Stimulated activated CD8-positive, alpha-beta memory T cell treated with anti-CD3 and anti-CD28 coated beads, Interleukin-4, amount 100 ng/mL, for 4 hours (primary cell): Measurements from ENCODE around the gene CDKL2.

Experiments
- DNase-seq, 2 donors: peaks; one replicate each; pipeline ENCODE4 v3.0.0-alpha.2; 2020; ENCODE audit warnings: low read depth in 2 of 2, low spot score in 1 of 2

Gene CDKL2

GRCh38 chr4:75643651-75644050 is 13.3 kb upstream of the CDKL2 start:
- DNase-seq = no peak

- DNase-seq = no peak
Measured at GRCh38 chr4:75639124-75639695, 8.9 kb upstream of the CDKL2 start.

DNA sequence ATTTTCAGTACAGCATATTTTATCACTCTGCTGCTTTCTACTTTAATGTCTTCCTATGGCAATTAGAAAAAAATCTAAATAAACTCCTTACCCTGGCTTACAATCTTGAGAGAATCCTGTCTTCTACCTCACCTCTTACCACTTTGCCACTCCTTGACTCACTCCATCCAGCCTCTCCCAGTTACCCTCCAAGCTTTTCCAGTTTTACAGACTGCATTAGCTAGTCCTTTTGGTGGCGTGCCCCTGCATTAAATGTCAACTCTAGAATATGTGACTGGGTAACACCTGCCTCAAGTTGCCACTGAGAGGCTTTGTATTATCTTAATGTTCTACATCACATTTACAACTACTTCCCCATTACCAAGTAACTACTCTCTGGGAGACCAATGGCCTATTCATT is 7.5 kb upstream of the CDKL2 start:
- no peak for DNase-seq

DNA sequence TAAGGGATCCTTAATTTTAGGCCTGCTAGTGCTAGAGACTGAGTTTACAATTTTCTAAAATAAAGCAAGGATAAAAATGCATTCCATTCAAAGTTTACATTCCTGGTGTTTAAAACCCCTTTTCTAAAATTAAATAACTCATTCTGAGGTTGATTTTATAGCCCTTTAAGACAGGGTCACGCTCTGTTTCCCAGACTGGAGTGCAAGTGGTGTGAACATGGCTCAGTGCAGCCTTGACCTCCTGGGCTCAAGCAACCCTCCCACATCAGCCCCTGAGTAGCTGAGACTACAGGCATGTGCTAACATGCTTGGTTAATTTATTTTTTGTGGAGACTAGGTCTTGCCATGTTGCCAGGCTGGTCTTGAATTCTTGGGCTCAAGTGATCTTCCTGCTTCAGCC is 6.8 kb upstream of the CDKL2 start:
- no peak for DNase-seq

- no peak for DNase-seq
Measured at GRCh38 chr4:75634951-75635350, 4.6 kb upstream of the CDKL2 start.

DNA sequence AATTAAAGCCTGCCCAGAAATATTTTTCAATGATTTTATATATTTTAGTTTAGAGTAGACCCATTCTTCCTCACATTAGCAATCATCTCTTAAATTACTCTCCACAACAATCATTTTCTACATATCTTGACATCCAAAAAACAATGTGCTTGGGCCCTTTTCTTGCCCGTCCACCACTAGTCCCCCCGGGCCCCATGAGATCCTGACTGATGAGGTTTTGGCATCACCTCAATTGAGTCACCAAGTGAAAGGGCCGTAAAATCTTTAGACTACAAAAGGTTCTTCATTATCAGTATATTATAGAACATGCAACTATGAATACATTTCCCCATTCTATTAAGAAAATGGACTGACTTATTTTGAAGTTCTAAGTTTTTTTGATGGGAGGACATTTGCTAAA is 4.0 kb upstream of the CDKL2 start:
- DNase-seq = no peak

- no peak for DNase-seq
Measured at GRCh38 chr4:75633846-75634245, 3.5 kb upstream of the CDKL2 start.

GRCh38 chr4:75630937-75631329 is 605 bp upstream of the CDKL2 start:
- no peak for DNase-seq

DNA sequence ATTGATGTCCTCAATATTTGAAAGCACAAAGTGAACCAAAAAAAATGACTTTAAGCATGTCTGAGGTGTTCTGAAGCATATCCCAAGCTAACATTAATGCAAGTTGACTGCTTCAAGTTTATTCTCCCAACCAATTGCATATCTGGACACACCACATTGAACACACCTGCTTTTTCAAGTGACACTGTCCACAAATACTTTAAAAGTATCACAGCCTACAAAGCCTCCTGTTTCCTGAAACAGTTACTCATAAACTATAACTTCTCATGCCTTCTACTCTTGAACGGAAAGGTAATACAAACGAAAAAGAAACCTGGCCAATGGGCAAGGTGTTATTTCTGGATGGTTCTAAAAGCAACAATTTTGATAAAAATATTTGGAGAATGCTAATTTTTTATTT is 1.1 kb downstream of the CDKL2 start:
- DNase-seq = no peak

DNA sequence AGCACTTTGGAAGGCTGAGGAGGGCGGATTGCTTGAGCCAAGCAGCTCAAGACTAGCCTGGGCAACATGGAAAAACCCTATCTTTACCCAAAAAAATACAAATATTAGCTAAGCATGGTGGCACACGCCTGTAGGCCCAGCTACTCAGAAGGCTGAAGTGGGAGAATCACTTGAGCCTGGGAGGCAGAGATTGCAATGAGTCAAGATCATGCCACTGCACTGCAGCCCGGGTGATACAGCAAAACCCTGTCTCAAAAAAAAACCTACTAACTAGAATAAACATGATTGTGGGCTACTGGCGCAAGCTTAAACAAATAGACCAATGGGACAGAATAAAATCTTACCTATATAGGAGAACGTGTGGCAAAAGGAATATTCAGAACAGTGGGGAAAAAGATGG is 7.3 kb downstream of the CDKL2 start:
- no peak for DNase-seq

DNA sequence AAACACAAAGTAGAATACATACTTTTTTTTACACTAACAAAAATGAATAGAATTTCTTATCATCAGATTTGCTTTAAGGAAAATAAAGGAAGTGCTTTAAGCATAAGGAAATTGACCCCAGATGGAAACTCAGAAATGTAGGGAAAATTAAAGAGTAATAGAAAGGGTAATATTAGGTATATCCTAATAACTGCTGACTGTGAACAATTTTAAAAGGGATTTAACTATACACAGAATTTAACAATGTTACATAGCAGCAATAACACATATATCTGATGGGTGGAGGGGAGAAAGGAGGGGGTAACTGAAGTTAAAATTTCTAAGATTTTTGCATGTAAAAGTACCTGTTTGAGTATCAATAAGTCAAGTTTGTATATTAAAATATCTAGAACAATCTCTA is 8.6 kb downstream of the CDKL2 start:
- DNase-seq = no peak

GRCh38 chr4:75612306-75612705 is 18.0 kb downstream of the CDKL2 start:
- DNase-seq = no peak

GRCh38 chr4:75605928-75606327 is 24.4 kb downstream of the CDKL2 start:
- no peak for DNase-seq

- DNase-seq = no peak
Measured at GRCh38 chr4:75599647-75600046, 30.7 kb downstream of the CDKL2 start.

DNA sequence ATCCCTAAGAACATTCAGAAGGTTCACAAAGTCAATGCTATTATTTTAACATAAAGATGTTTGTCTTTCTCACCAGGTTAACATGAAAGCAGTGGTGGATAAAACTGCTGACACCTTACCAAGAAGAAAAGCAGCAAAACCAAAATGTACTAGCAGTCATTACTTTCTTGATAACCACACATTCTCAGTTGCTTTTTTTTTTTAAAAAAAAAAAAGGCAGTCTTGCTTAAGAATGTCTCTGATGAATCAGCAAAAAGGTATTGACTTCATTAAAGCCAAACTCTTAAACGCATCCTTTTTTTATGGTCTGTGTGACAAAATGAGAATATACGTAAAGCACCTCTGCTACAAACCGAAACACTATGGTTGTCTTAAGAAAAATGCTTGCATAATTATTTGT is 31.9 kb downstream of the CDKL2 start:
- no peak for DNase-seq

DNA sequence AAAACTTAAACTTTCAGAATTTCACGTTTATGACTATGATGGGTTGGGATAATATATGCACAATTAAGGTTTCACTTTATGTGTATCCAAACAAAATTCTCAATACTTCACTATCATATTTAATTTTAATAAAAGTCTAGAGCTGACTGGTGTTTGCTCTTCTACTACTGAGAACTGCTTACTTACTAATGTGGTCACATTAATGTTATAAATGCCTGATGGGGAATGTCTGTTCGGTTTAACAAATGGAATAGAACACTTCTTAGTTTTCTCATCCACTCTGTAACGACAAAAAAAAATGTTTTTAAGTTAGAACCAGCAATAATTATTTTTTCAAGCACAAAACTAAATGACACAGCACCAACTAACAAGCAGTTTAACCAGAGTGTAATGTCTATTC is 34.3 kb downstream of the CDKL2 start:
- DNase-seq = no peak

DNA sequence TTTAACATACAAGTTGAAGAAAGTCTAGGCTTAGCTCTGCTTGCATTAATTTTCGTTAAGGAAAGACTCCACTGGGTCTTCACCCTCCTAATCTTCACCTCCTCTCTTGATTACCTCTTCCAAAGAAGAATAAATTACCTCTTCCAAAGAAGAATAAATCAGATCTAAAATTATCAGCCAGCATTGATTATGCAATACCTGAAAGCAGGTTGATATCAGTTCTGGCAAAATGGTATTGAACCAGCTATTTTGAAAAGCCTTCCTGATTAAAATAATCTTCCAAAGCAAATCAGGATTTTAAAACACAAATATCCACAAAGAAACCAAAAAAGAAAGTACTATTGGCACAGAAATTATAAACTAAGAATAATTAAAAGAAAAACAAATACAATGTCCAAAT is 36.9 kb downstream of the CDKL2 start:
- DNase-seq = no peak

DNA sequence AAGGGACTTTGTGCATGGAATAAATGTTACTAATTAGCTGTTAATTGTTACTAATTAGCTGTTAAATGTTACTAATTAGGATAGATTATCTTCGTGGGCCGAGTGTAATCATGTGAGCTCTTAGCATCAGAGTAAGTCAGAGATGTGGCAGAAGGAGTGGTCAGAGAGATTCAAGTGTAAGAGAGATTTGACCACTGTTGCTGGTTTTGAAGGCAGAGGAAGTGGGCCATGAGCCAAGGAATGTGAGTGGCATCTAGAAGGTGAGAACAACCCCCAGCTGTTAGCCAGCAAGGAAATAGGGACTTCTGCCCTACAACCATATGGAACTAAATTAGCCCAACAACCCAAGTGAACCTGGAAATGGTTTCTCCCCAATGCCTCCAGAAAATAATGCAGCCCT is 46.3 kb downstream of the CDKL2 start:
- DNase-seq = no peak

DNA sequence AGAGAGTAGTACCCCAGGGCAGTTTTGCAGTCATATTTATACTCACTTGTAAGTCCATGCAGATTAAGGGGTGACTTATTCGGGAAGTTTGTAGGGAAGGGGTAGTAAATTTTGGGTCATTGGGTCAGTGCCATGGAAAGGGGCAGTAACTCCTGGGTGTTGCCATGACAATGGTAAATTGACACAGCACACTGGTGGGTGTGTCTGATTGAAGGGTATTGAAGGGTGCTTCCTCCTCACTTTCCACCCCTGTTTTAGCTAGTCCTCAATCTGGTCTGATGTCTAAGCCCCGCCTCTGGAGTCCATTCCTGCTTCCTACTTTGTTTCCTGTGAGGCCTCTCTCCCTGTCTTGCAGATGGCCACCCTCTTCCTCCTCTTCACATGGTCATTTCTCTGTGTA is 62.6 kb downstream of the CDKL2 start:
- DNase-seq = no peak

DNA sequence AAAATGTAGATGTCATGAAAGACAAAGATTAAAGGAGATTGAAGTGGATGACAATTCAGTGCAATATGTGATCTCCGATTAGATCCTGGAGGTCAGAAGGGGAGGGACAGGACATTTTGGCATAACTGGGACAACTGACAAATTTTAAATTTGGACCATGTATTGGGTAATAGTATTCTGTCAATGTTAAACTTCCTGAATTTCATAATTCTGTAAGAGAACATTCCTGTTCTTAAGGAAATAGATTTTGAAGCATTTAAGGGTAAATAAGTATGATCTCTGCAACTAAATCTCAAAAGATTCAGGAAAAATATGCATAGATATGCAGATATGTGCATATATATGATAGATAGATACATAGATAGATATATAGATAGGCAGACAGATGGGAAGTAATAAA is 63.4 kb downstream of the CDKL2 start:
- no peak for DNase-seq

- DNase-seq = no peak
Measured at GRCh38 chr4:75565481-75565880, 64.8 kb downstream of the CDKL2 start.

DNA sequence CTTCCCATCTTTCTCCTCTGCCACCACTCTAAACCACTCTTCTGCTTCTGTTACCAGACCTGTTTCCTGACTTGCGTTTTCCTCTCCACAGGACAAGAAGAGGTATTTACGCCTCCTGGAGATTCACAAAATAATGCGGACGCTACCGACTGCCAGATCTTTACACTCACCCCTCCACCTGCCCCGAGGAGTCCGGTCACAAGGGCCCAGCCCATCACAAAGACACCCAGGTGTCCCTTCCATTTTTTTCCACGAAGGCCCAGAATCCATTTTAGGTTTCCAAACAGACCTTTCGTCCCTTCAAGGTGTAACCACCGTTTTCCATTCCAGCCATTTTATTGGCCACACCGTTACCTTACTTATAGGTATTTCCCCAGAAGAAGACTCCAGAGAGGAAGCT is 66.3 kb downstream of the CDKL2 start:
- no peak for DNase-seq

DNA sequence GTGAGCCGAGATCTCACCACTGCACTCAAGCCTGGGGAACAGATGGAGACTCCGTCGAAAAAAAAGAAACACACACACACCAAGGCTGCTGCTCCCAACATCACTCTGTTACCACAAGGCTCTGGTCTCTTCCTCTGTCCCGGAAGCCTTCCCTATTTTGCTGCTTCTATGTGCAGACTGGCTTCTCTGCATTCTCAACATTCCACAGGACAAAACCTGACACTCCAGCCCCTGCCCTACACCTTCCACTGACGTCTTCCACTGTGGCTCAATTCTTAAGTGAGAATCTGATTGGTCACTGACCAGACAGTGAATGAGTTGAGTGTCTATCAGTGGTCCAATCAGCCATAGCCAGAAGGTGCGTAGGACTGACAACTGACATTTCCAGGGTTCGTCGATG is 68.5 kb downstream of the CDKL2 start:
- no peak for DNase-seq

- no peak for DNase-seq
Measured at GRCh38 chr4:75557696-75558095, 72.6 kb downstream of the CDKL2 start.
